Stimulated activated CD8-positive, alpha-beta memory T cell treated with anti-CD3 and anti-CD28 coated beads, Interleukin-2, amount 100 ng/mL, for 1 hour (primary cell): Measurements from ENCODE around the gene OLFML2B.

Source experiments
- DNase-seq, 2 donors: peaks; one replicate each; pipeline ENCODE4 v3.0.0-alpha.2; 2020; ENCODE audit warnings: low read depth in 2 of 2

OLFML2B gene

DNA sequence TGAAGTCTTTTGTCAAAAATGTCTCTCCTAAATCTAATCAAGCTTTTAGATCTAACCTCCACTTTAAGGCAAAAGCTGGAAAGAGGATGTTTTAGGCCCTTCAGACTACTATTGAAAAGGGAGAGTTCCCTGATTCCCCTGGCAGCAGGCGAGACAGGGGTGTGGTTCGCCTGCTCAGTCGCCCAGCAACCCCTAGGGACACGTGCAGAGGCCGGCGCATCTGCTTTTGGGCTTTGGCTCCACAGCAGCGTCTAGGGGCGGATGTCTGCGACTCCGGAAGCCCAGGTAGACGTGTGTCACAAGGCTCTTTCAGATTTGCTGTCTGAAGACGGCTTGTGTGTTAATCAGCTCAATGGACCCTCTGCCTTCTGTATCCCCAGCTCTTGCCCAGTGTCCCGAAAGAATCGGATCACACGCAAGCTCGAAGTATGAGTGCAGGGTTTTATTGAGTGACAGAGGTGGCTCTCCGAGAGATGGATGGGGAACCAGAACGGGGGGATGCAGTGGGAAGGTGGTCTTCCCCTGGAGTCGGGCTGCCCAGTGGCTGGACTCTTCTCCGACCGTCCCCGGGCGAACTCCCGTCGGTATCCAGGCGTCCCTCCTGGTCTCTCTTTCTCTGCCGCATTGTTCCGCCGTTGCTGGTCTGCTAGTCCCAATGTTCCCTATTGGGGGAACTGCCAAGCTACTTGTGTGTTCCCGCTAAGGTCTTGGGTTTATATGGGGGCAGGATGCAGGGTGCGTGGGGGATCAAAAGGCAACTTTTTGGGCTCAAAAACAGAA is 45.5 kb downstream of the OLFML2B start:
- no peak for DNase-seq

DNA sequence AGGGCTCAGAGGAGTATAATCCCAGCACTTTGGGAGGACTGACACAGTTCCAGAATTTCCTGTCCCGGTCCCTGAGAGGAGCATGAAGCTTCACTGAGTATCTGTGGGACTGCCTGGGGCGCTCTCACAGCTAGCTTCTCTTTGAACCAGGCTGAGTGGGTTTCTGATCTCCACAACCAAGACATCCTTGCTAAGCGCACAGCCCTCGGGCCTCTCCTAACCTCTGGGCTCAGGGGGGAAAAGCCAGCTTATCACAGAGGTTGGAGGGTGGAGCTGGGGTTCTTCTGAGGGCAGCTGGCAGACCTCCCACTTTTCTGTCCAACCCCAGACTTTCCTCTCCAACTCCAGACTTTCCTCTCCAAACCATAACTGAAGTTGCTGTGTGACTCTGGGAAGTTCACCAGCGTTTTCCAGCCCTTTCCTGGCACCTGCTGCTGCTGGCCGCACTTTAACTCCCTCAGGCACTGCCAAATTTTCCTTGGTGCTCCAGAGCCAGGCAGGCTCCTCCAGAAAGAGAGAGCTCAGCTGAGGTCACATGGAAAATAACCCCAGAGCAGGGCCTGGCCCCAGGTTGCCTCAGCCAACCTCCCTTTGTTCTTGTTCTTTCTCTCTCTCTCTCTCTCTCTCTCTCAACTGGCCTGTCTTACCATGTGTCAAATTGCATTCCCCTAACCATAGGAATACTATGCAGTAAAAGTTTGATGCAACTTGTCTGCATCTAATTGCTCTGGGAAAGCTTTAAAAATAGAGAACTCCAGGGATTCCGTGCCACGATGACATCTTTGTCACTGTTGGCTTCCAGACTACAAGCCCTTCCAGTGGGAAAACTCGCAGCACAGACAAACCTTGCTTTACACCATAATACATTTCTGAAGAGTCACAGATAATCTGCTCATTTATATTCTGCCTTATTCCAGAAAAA is 49.5 kb downstream of the OLFML2B start:
- DNase-seq: no peak

DNA sequence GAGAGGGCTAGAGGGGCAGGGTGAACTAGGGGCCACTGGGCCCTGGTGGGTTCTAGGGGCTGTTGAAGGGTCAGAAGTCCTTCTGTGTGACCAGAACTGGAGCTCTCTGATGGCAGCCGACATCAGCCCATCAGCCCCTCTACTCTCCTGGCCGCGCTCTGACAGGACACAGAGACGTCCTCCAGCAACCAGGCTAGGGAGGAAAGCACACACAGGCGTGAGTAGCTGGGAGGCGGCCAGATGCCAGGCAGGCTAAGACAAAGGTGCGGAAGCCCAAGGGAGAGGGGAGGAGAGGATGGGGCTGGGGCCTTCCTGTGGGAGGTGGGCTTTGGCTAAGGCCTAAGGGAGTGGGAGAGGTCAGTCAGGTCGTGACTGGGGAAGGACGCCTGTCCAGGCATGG is 50.8 kb downstream of the OLFML2B start:
- no peak for DNase-seq

DNA sequence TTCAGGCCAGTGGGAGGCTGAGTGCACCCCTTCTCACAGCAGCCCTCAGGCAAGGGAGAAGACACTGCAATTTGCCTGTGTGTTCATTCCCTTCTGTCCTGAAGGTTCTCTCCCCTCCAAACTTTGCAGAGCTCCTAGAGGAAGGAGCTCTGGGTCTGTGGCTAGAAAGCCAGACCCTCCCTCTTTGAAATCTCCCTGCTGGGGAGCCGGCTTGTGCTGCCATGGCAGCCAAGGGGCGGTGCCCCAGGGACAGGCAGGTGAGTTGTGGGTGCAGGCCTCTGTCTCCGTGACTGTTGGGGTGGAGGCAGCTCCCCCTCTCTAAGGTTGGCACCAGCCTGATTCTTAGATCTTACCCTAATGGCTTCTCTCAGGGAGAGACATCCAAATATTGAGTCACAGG is 53.0 kb downstream of the OLFML2B start:
- no peak for DNase-seq

DNA sequence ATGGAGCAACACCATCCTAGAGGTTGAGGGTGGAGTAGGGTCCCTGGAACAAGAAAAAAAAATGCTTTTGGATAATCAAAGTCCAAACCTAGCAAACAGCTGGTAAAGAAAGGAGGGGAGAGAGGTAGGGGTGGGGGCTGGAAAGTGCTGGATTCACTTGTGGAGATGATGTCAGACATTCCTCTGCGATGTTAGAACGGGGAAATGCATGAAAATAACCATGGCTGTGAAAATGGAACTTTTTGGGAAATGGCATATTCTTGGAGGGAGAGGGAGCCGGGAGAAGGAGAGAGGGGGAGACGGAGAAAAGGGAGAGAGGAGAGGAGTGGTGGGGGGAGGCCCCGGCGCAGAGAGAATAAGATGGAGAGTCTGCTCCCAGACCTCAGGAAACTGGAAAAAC is 53.6 kb downstream of the OLFML2B start:
- DNase-seq: no peak

DNA sequence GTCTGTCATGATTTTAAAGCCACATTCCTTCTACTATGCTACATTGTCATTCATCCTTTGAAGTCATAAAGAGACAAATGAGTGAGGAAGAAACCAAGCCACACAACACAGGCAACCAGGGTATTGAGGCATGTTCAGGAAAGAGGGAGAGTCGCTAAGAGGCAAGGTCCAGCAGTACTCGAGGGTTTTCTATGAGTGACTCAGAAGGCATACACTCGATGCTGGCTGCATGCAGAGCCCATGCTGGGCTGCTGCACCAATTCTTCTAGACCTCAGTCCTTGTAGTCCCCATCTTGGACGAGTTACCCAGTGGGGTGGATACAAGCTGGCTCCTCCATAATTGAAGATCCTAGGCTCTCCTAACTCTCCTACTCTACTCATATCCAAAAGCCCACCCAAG is 57.6 kb downstream of the OLFML2B start:
- no peak for DNase-seq

DNA sequence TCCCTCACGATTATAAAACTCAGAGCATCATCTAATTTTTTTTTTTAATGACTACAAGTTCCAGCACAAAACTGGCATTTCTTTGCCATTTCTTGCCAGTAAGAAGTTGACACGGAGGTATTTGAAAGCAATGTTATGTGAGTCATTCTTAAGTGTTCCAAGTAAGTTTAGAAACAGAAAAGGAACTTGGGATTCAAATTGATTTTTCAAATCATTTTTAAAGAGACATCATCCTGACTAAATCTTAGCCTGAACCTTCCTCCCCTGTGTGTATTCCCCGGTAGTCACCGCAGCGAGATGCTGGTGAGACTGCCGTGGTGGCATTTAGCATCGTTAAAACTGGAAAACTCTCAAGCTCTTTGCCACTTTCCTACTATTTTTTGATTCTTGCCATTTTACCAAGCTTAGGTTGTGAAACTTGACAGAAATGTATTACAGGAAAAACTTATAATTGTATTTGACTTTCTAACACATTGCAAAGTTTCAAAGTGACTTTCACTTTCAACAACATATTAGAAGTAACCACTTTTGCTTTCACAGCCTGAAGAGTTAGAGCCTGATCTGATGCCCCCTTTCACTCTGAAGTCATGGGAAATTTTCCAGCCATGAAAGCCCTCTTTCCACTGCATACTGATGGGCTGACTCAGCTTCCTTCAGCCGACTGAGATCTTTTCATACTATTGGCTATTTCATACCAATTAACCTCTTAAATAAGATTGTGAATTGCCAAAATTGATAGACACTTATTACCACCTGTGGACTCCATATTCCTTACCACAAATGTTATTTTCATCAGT is 61.4 kb downstream of the OLFML2B start:
- DNase-seq: no peak

DNA sequence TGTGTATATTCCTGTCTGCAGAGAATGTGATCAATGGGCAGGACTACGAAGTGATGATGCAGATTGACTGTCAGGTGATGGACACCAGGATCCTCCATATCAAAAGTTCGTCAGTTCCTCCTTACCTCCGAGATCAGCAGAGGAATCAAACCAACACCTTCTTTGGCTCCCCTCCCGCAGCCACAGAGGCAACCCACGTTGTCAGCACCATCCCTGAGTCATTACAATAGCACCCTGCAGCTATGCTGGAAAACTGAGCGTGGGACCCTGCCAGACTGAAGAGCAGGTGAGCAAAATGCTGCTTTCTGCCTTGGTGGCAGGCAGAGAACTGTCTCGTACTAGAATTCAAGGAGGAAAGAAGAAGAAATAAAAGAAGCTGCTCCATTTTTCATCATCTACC is 65.2 kb downstream of the OLFML2B start:
- DNase-seq: no peak

DNA sequence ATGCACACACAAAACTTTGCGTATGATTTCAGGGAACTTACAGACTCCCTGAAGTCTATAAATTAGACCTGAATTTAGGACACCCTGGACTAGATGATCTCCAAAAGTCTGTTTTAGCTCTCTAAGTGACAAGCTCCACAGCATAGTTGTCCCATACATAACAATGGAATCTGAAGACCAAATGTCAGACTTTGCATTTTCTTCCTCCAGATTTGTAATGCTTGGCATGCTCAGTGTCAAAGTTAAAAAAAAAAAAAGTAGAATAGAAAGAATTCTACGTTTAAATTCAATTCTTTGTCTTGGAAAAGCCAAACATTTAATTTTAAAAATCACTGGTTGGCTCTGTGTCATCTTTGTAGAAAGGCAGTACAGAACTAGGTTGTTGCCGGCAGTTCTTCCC is 66.7 kb downstream of the OLFML2B start:
- DNase-seq: no peak

DNA sequence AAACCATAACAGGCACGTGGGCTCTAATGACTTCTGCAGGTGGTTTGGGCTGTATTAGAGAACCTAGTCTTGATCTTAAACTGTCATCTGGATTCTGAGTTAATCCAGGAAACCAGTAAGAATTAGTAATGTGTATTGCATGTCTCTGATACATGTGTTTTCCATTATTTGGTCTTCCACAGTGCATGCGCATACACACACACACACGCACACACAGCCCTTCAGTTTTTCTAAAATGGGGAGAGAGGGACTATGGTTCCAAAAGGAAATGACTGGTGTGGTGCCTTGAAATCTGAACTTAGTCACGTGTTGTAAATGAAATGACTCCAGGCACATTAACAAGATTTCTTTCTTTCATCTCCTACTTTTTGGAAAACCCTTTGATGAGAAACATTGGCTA is 67.6 kb downstream of the OLFML2B start:
- no peak for DNase-seq

DNA sequence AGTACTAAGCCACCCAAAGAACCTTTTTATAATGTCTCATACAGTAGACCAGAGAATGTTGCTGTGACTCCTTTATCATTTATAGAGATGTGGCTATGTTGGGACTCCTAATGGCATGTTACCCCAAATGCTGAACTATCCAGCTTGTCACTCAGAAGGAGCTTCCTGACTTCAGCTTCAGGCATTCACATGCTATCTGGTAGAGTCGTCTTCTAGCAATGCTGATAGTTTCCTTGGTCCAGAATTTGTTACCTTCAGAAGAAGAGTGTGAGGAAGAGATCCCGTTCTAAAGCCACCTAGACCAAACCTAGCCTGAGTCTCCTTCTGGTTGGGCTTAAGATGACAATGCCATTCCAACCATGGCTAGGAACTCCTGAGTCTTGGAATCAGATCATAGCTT is 68.1 kb downstream of the OLFML2B start:
- no peak for DNase-seq

DNA sequence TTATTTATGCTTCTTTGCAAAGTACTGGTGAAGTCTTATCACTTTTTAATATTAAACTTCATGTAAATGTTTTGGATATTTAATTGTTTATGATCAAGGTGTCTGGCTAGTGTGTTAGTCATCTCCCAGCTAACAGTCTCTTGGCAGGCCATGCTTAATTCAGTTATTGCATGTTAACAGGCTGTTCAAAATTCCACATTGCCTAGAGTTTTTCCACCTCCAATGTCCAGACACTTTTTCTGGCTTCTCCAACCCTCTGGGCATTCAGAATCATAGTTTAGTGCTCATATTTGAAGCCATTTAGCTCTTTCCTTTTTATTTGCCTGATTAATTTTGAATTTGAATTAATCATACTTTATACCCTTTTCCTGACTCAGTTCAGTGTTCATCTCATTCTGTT is 69.2 kb downstream of the OLFML2B start:
- DNase-seq: no peak

DNA sequence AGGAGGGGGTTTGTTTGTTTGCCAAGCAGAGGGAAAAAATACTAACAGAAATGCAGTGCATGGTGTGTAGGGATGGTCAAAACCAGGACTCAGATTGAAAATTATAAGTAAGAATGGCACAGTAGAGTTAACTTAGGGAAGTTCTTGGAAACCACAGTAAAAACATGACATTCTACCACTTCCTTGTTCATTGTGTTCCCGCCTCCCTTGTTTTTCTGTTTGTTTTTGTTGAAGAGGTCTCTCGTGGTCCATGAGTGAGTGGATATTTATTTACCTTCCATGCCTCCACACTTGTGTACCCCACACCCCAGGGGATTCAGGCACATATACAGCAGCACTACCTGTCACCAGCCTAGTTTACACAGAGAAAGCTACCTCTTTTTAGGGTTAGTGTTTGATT is 69.6 kb downstream of the OLFML2B start:
- DNase-seq: no peak

DNA sequence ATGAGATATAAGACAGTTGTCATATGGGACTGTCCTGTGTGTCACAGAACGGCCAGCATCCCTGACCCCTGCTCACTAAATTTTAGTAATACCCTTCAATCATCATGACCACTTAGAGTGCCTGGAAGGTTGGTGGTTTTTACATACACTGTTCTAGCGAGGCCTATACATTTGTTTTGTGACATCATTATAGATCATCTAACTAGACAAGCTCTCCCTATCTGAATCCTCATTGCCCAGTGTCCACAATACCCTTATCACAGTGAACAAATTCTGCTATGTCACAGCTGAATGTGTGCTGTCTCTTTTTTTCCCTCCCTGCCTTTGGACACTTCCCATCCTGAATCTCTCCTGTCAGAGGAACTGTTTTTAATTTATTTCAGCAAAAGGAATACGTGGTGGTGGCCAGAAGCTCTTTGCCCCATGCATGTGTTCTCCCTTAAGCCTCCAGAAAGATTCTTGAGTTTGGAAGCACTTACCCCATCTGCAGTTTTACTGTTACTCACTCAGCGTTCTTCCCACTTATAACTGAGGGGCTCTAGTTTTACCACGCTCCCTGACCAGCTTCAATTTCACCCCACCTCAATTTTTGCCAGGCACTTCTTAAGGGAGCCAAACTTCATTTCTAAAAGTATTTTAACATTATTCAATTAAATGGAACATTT is 70.3 kb downstream of the OLFML2B start:
- no peak for DNase-seq

DNA sequence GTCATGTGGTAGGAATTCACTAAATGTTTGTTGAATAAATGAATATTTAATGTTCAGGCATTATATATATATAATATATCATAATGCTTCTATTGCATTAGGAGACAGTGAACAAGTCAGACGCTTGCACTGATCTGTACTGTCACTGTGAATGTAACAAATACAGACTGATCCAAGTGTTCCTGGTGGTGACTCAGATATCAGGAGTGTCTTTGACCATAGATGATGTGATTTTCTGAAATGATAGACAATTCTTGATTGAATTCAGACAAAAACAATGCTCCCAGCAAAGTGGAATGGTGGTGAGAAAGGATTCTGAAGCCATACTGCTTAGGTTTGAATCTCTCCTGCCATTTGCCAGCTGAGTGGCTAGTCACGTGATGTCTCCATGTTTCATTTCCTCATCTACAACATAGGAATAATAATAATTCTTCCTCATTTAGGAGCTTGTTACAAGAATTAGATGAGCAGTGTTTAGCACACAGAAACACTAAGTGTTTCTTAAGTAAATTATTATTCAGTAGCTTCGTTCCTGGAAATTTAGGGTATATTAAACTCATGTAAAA is 71.0 kb downstream of the OLFML2B start:
- DNase-seq: no peak

DNA sequence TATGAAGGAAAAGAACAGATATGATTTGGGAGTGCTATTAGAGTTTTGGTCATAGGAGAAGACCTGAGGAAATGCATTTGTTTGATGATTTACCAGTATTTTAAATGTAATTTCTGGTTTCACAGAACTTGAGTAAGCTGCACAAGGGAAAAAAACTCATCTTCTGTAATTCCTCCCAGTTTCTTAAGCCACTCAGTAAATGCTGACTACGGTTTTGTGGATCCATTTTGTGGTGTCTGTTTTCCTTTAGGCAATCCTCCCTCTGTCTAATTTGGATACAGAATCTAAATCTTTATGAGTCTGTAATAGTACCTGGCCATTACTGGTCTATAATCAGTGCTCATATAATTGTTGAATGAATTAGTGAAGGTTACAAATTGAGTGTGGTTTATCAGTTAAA is 72.0 kb downstream of the OLFML2B start:
- DNase-seq: no peak

DNA sequence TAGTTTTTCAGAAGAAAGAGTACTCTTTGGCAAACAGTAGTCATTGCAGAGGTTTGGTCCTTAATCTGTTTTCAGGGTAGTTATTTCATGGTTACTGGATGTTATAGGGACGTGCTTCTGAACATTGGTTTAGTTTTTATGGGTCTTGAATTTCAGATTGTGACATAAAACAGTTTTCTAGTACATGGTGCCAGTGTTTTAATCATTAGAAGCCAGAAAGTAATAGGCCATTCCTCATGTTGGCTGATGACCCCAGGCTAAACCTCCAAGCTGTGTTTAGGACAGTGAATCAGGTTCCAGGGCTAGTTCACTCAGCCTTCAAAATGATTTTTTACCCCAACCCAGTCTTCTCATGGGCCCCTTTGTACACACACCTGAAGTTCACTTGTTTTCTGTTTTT is 73.3 kb downstream of the OLFML2B start:
- no peak for DNase-seq

DNA sequence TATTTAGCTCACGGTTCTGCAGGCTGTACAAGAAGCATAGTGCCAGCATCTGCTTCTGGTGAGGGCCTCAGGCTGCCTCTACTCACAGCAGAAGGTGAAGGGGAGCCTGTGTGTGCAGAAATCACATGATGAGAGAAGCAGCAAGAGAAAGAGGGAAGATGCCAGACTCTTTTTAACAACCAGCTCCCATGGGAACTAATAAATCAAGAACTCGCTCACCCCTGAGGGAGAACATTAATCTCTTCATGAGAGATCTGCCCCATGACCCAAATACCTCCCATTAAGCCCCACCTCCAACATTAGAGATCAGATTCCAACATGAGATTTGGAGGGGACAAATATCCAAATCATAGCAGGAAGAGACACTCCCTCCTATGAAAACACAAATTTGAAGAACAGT is 74.1 kb downstream of the OLFML2B start:
- no peak for DNase-seq

DNA sequence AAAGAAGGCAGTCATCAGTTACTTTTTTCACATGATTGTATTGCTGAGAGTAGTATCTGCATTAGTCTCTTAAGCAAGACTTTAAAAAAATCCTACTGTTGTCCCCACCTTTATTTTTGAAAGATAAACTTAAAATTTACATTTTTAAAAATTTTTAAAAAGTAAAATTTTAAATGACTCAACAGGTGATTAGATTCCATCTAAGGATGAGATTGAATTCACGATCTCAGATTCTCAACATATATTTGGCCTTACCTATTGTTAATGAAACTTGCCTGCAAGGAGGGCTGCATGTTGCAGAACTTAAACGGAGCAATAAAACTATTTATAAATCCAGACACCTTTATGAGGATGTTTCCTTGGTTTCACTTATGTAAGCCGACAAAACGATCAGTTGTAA is 75.2 kb downstream of the OLFML2B start:
- DNase-seq: no peak

DNA sequence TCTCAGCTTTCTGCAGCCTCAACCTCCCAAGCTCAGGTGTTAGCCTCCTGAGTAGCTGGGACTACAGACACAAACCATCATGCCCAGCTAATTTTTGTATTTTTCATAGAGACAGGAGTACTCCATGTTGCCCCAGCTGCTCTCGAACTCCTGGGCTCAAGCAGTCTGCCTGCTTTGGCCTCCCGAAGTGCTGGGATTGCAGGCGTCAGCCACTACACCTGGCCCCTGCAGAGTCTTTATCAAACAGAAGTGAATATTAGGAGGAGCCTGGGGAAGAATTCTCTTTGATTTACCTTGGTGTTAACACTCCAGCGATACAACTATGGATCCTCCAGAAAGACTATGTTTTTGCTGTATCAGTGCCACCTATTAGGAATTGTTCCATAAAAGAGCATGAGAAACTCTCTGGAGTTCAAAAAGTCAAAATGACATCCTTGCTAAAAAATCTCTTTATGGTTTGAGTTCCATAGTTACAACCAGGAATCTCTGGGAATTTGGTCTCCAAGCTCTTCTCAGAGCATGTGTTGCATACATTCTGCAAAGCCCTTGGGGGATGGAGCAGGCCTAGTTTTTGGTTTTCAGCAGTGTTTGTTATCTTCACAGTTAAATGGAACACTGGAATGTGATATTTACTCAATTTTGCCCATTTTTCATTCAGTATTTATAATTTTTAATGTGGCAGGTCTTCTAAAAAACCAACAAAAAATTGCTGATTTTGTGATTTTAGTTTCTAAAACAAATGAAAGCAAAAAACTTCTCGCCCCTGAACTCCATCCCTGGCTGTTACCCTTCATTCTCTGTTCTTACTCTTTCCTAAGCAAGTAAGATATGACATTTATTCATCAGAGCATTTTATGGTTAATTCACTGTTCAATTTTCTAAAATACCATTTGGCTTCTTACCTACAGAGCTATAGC is 77.3 kb downstream of the OLFML2B start:
- DNase-seq: no peak
